Pancreas (tissue), 10 donors: Measurements from ENCODE around the gene MECP2. TPM values are rescaled to one million over a fixed set of nuclear protein-coding genes. Genes with fewer than 3 reads are reported as not detected.

Source experiments
- ATAC-seq, 4 donors: fragments of 200-7000 bp; cut with Tn5 transposase; one replicate each; pipeline versions ENCODE4 v1.8.0 to v1.9.1; 2020; ENCODE audit warnings: mild to moderate bottlenecking in 4 of 4, moderate library complexity in 4 of 4
- DNase-seq, 6 donors: peaks; one replicate each; pipeline ENCODE4 v3.0.0-alpha.2; 2020
- FAIRE-seq: peaks from 2 replicates; lab custom pipeline; 2012; peaks lifted over from hg19 to GRCh38; lab: Jason Lieb, UNC
- H3K27ac ChIP-seq, 4 donors: fragments of 200-600 bp; sonication (generic); 1 replicate in 3 of 4; 2 replicates in 1 of 4; pipeline versions ENCODE4 v1.5.0 to v1.8.0; 2020
- H3K27me3 ChIP-seq, 4 donors: fragments of 200-600 bp; one replicate each; pipeline ENCODE4 v1.8.0; 2021
- H3K36me3 ChIP-seq, 3 donors: fragments of 200-600 bp; sonication (generic) in 1 of 3; one replicate each; pipeline versions ENCODE4 v1.5.0 to v1.8.0; 2020 to 2021
- H3K4me1 ChIP-seq, 3 donors: fragments of 200-600 bp; one replicate each; pipeline ENCODE4 v1.8.0; 2021
- H3K4me3 ChIP-seq, 4 donors: fragments of 200-600 bp; sonication (generic) in 2 of 4; one replicate each; pipeline versions ENCODE4 v1.5.0 to v1.8.0; 2020 to 2021
- H3K9me3 ChIP-seq, 4 donors: fragments of 200-600 bp; one replicate each; pipeline ENCODE4 v1.8.0; 2021
- CTCF ChIP-seq, 4 donors: fragments of 200-600 bp; sonication (generic) in 3 of 4; IDR thresholded peaks; one replicate each; pipeline versions ENCODE4 v1.5.0 to v1.8.0; 2021; ENCODE audit warnings: antibody characterized with exemption in 4 of 4
- WGBS, 2 donors: extraction: QIAGEN DNeasy Blood & Tissue Kit; methylation state at CpG; one replicate each; pipeline ENCODE4 v1.1.7; 2013; 5-methylcytosine and 5-hydroxymethylcytosine counted together
- intact Hi-C, 3 donors: fragments of 100-400 bp; cut with DNase I; formaldehyde crosslinking; loops; one replicate each; pipeline versions ENCODE4 v1.11.1 to v1.14.2; 2022
- polyA plus RNA-seq, 2 donors: library from polyadenylated mRNA; stranded (reverse); fragments of 200-250 nt; gene quantifications; one replicate each; pipeline ENCODE4 v1.2.3, GENCODE V29; 2013
- total RNA-seq, 6 donors: library from RNA; stranded (reverse); fragmentation: NEBNext Ultra II Directional in 4 of 6; extraction: Animal tissue kit (Norgen Biotek cat#: 25700) in 4 of 6; gene quantifications; one replicate each; pipeline versions ENCODE4 v1.2.1 to v1.2.4, GENCODE V29; 2021 to 2023
- donor health status: healthy with polysubstance abuse.
- donor health status: DM: no; HTN: no; CAD: no; lungs with moderate emphysema.
- donor health status: DM: no; HTN: no; CAD: no.
- donor health status: control.
- donor health status: control.
- donor health status: Bipolar disorder and iron deficiency.
- donor health status: DM: yes; HTN: yes; CAD: no.
- donor health status: DM: no; HTN: no; CAD: no.
- donor health status: DM: no; HTN: no; CAD: no.
- donor health status: DM: yes; HTN: yes; CAD: no.

The MECP2 gene
- total and polyA plus RNA-seq, 8 donors = 17.7 to 30.8 (median 22.1) TPM

GRCh38 chrX:154040863-154041262, 56.7 kb downstream of the MECP2 start:
- no peak overlapping the region for H3K27ac ChIP-seq
- no peak for ATAC-seq

GRCh38 chrX:154040307-154040756, 57.2 kb downstream of the MECP2 start:
- peak overlapping the region in 1 of 4 donors; percentile 8 for H3K27ac ChIP-seq
- no peak for DNase-seq
- ATAC-seq = peak in 3 of 4 donors; percentile 11 to 61 (median 48)
- WGBS, 2 donors = 54 to 55% methylated on average over 7 of the region's 7 CpGs
- FAIRE-seq = no peak
- no peaks in the 10 kb centered on the region for H3K4me1 ChIP-seq
- intact Hi-C loops = no loop called here
- TF ChIP-seq CTCF (IDR thresholded peaks at IDR 0.05) = no peak
- no peaks in the 10 kb centered on the region for H3K9me3 ChIP-seq
- H3K36me3 ChIP-seq = no peaks in the 10 kb centered on the region
- H3K27me3 ChIP-seq = no peaks in the 10 kb centered on the region
- H3K4me3 ChIP-seq = no peak overlapping the region

More at GRCh38 chrX:154040863-154041262, 56.7 kb downstream of the MECP2 start:
- Histone ChIP-seq H3K9me3 (no peaks in the 10 kb centered on the region), H3K4me3 (no peak overlapping the region), H3K4me1 (no peaks in the 10 kb centered on the region), H3K36me3 (no peaks in the 10 kb centered on the region), H3K27me3 (no peaks in the 10 kb centered on the region)
- no peak for FAIRE-seq
- DNase-seq = no peak
- intact Hi-C loops = no loop called here
- WGBS, 2 donors = 82 to 89% methylated on average over 13 of the region's 13 CpGs
- no peak for TF ChIP-seq CTCF (IDR thresholded peaks at IDR 0.05)

GRCh38 chrX:154039577-154039976, 57.9 kb downstream of the MECP2 start:
- DNase-seq = no peak
- Histone ChIP-seq H3K9me3 (no peaks in the 10 kb centered on the region), H3K4me1 (no peaks in the 10 kb centered on the region), H3K36me3 (no peaks in the 10 kb centered on the region), H3K27me3 (no peaks in the 10 kb centered on the region), H3K27ac (no peak overlapping the region), H3K4me3 (no peak overlapping the region)
- WGBS, 2 donors = 81 to 93% methylated on average over 11 of the region's 11 CpGs
- intact Hi-C loops = no loop called here
- no peak for FAIRE-seq
- no peak for TF ChIP-seq CTCF (IDR thresholded peaks at IDR 0.05)
- ATAC-seq = no peak

- ATAC-seq = no peak
- no peaks in the 10 kb centered on the region for H3K9me3 ChIP-seq
- no peaks in the 10 kb centered on the region for H3K4me1 ChIP-seq
- H3K27ac ChIP-seq = no peak overlapping the region
- DNase-seq = no peak
- no peak for FAIRE-seq
- TF ChIP-seq CTCF (IDR thresholded peaks at IDR 0.05) = no peak
- H3K27me3 ChIP-seq = no peaks in the 10 kb centered on the region
- H3K36me3 ChIP-seq = no peaks in the 10 kb centered on the region
- 77 to 78% methylated on average over 5 of the region's 5 CpGs for WGBS, 2 donors
- intact Hi-C loops = no loop called here
- H3K4me3 ChIP-seq = no peak overlapping the region
Observed at GRCh38 chrX:154038656-154039055, 58.9 kb downstream of the MECP2 start.

GRCh38 chrX:154037754-154038153, 59.8 kb downstream of the MECP2 start:
- FAIRE-seq (no peak), ATAC-seq (no peak), DNase-seq (no peak)
- no peaks in the 10 kb centered on the region for H3K9me3 ChIP-seq
- no peaks in the 10 kb centered on the region for H3K4me1 ChIP-seq
- no peak overlapping the region for H3K4me3 ChIP-seq
- no peaks in the 10 kb centered on the region for H3K36me3 ChIP-seq
- 58 to 88% methylated on average over 5 of the region's 5 CpGs for WGBS, 2 donors
- intact Hi-C loops = no loop called here
- H3K27me3 ChIP-seq = no peaks in the 10 kb centered on the region
- H3K27ac ChIP-seq = no peak overlapping the region
- no peak for TF ChIP-seq CTCF (IDR thresholded peaks at IDR 0.05)
